Lower lobe of right lung (tissue), 2 donors: ENCODE data around the gene TBL1XR1. TPM values are rescaled to one million over a fixed set of nuclear protein-coding genes. Genes with fewer than 3 reads are reported as not detected.
"Not testable (repeated sequence)": the region's sequence is repeated elsewhere in the genome, so short reads cannot be mapped to it uniquely, and the experiment has no call there.

Experiments
- ATAC-seq, 2 donors: fragments of 200-7000 bp; cut with Tn5 transposase; one replicate each; pipeline ENCODE4 v1.9.1; 2020 to 2022; ENCODE audit warnings: mild to moderate bottlenecking in 2 of 2, moderate library complexity in 2 of 2
- DNase-seq: peaks from one replicate; pipeline ENCODE4 v3.0.0-alpha.2; 2020
- H3K27ac ChIP-seq: fragments of 200-600 bp; one replicate; pipeline ENCODE4 v1.8.0; 2022
- H3K27me3 ChIP-seq: fragments of 200-600 bp; one replicate; pipeline ENCODE4 v1.8.0; 2022; ENCODE audit warnings: low read depth
- H3K36me3 ChIP-seq: fragments of 200-600 bp; one replicate; pipeline ENCODE4 v1.8.0; 2022; ENCODE audit warnings: mild to moderate bottlenecking
- H3K4me1 ChIP-seq: fragments of 200-600 bp; one replicate; pipeline ENCODE4 v1.8.0; 2022
- H3K4me3 ChIP-seq: fragments of 200-600 bp; one replicate; pipeline ENCODE4 v1.8.0; 2022; ENCODE audit warnings: mild to moderate bottlenecking
- H3K9me3 ChIP-seq: fragments of 200-600 bp; one replicate; pipeline ENCODE4 v1.8.0; 2022
- intact Hi-C: fragments of 100-400 bp; cut with DNase I; formaldehyde crosslinking; loops from one replicate; pipeline ENCODE4 v1.11.0; 2022
- total RNA-seq: library from RNA; stranded (reverse); fragmentation: NEBNext Ultra II Directional; extraction: Animal tissue kit (Norgen Biotek cat#: 25700); gene quantifications from one replicate; pipeline ENCODE4 v1.2.1, GENCODE V29; 2021
- TF ChIP-seq, protein P1 (sequence below): fragments of 200-600 bp; IDR thresholded peaks from one replicate; pipeline ENCODE4 v1.8.0; 2022; ENCODE audit warnings: antibody characterized with exemption, mild to moderate bottlenecking
- donor health status: DM: no; HTN: yes; CAD: no; lungs with severe emphysema.

The TBL1XR1 gene
- total RNA-seq, 1 donor from 2014 or later, result 160 TPM

DNA sequence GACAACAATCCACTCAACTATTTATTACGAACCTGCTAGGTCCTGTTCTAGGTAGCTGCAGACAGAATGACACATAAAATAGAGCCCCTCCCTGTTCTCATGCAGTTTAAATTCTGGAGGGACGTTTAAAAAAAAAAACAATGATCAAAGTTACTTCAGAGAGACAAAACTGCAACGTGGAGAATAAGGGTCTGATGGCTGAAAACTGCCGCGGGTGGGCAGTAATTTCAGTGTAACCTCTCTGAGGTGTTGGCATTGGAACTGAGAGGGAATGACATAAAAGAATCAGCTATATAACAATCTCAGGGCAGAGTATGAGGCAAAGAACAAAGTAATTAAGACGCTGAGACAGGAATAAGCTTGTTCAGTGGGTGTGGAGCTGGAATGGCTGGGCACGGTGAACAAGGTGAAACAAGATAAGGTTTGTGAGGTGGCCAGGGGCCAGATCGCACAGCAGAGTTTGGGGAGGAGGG lies 19.5 kb downstream of the TBL1XR1 start:
- H3K4me3 ChIP-seq, result no peak overlapping the region
- no peak overlapping the region for H3K27ac ChIP-seq
- H3K27me3 ChIP-seq, result no peaks in the 10 kb centered on the region
- H3K4me1 ChIP-seq, result peaks cover 17% of the 10 kb centered on the region
- no peaks in the 10 kb centered on the region for H3K36me3 ChIP-seq
- DNase-seq (no peak), ATAC-seq (peak in 1 of 2 donors; percentile 49)
- TF ChIP-seq, protein P1, sequence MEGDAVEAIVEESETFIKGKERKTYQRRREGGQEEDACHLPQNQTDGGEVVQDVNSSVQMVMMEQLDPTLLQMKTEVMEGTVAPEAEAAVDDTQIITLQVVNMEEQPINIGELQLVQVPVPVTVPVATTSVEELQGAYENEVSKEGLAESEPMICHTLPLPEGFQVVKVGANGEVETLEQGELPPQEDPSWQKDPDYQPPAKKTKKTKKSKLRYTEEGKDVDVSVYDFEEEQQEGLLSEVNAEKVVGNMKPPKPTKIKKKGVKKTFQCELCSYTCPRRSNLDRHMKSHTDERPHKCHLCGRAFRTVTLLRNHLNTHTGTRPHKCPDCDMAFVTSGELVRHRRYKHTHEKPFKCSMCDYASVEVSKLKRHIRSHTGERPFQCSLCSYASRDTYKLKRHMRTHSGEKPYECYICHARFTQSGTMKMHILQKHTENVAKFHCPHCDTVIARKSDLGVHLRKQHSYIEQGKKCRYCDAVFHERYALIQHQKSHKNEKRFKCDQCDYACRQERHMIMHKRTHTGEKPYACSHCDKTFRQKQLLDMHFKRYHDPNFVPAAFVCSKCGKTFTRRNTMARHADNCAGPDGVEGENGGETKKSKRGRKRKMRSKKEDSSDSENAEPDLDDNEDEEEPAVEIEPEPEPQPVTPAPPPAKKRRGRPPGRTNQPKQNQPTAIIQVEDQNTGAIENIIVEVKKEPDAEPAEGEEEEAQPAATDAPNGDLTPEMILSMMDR, result no peak
- intact Hi-C loops, result no loop called here
- H3K9me3 ChIP-seq, result no peaks in the 10 kb centered on the region

DNA sequence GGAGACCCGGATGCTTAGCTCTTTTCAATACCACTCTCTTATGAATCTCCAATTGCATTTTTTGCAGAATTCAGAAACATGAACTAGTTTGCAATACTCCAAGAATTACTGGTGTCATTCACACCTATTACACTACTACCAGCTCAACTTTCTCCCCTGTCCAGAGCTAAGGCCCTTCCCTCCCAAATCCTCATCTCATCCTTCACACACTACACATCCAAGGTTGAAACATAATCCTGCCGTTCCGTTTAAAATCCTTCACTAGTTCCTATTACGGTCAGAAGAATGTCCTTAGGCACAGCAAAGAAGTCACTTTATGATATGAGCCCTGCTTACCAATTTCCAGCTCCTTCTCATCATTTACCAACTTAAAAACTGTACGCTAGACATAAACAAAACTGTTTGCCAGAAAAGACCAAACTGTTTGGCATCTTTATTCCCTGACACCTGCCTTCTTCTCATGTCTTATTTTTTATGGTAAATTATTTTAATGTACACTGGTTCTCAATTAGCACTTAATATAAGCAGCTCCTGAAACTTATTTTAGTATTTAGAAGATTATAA lies 22.6 kb downstream of the TBL1XR1 start:
- intact Hi-C loops, result no loop called here
- Histone ChIP-seq H3K36me3 (no peaks in the 10 kb centered on the region), H3K27me3 (no peaks in the 10 kb centered on the region), H3K4me1 (peaks cover 10% of the 10 kb centered on the region), H3K4me3 (no peak overlapping the region), H3K9me3 (no peaks in the 10 kb centered on the region), H3K27ac (no peak overlapping the region)
- no peak for DNase-seq
- TF ChIP-seq, protein P1, result no peak
- no peak for ATAC-seq

DNA sequence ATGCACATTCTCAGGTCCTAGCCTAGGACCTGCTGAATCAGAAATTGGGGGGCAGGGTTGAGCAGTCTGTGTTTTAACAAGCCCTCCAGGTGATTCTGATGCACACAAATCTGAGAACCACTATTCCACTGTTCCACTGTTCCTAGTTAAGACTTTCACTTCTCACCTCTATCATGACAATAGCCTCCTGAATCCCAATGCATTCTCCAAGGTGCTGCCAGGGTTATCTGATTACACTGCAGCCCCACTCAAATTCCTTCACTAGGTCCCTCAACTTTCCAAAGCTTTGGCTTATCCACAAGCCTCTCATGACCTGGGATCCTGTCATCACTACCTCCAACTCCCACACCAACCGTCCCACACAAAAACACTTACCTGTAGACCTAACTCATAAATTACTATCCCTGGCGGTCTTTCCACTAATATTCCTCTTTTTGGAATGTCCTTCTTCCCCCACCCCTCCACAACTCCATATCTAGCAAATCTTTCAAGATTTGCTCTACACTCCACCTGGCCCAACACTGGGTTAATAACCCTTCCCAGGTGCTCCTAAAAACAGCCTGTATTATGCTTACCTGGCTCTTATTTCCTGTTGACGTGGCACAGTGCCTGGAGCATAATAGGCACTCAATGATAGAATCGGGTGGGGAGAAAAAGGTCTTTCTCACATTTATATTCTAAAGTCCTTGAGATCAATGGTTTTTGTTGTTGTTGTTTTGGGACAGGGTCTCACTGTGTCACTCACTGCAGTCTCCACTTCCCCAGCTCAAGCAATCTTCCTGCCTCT lies 27.2 kb downstream of the TBL1XR1 start:
- no peaks in the 10 kb centered on the region for H3K36me3 ChIP-seq
- ATAC-seq (no peak), DNase-seq (no peak)
- intact Hi-C loops, result no loop called here
- peaks cover 25% of the 10 kb centered on the region for H3K4me1 ChIP-seq
- no peaks in the 10 kb centered on the region for H3K9me3 ChIP-seq
- no peaks in the 10 kb centered on the region for H3K27me3 ChIP-seq
- no peak overlapping the region for H3K4me3 ChIP-seq
- H3K27ac ChIP-seq, result no peak overlapping the region
- TF ChIP-seq, protein P1, result no peak

DNA sequence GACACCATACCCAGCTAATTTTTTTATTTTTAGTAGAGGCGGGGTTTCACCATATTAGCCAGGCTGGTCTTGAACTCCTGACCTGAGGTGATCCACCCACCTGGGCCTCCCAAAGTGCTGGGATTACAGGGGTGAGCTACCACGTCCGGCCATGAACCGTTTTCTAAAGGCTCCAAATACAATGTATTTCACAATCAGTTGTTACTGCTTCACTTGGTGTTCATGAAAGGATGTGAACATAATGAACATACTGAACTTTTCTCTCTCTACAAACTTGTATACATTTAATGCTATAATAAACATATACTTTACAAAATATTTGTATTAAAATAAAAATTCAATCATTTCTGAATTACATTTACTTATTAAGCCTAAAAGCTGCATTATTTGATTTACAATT lies 28.9 kb downstream of the TBL1XR1 start:
- Histone ChIP-seq H3K4me1 (peaks cover 15% of the 10 kb centered on the region), H3K4me3 (no peak overlapping the region), H3K36me3 (no peaks in the 10 kb centered on the region), H3K9me3 (no peaks in the 10 kb centered on the region), H3K27ac (no peak overlapping the region), H3K27me3 (no peaks in the 10 kb centered on the region)
- DNase-seq (no peak), ATAC-seq (no peak)
- intact Hi-C loops, result no loop called here
- TF ChIP-seq, protein P1, result no peak

DNA sequence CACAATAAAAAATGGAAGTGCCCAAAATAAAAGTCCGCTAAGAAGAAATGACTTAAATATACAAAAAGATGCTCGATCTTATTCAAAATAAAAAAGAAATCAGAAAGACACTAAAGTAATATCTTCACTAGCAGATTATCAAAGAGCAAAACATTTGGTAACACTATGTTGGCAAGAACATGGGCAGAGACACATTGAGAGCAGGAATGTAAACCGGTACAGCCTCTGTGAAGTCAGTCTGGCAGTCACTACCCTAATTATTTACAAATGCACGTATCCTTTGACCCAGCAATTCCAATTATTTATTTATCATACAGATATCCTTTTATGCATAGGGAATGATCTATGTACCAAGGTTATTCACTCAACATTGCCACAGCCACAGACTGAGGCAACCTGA lies 34.5 kb downstream of the TBL1XR1 start:
- TF ChIP-seq, protein P1, result no peak
- H3K27me3 ChIP-seq, result no peaks in the 10 kb centered on the region
- ATAC-seq, result no peak
- intact Hi-C loops, result no loop called here
- DNase-seq, result no peak
- peaks cover 11% of the 10 kb centered on the region for H3K4me1 ChIP-seq
- H3K9me3 ChIP-seq, result no peaks in the 10 kb centered on the region
- no peak overlapping the region for H3K27ac ChIP-seq
- H3K4me3 ChIP-seq, result no peak overlapping the region
- no peaks in the 10 kb centered on the region for H3K36me3 ChIP-seq

DNA sequence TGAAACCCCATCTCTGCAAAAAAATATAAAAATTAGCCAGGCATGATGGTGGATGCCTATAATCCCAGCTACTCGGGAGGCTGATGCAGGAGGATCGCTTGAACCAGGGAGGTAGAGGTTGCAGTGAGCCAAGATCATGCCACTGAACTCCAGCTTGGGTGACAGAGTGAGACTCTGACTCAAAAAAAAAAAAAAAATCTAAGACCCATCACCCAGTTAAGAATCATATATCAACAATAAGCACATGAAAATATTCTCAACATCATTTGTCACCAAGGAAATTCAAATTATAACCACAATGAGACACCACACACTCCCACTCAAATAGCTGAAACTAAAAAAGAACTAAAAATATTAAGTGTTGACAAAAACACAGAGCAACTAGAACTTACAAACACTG lies 35.7 kb downstream of the TBL1XR1 start:
- DNase-seq, H3K27ac ChIP-seq, intact Hi-C loops, H3K27me3 ChIP-seq, H3K4me3 ChIP-seq, H3K9me3 ChIP-seq, H3K36me3 ChIP-seq, ATAC-seq: not testable (repeated sequence)
- H3K4me1 ChIP-seq, result peaks cover 11% of the 10 kb centered on the region
